GM06990 (cell line): Measurements from ENCODE around the gene MAPK8IP1.

Experiments used
- DNase-seq: peaks from one replicate; pipeline ENCODE4 v3.0.0-alpha.2; 2011; ENCODE audit not compliant: insufficient read length; ENCODE audit errors: extremely low read depth
- H3K27me3 ChIP-seq: replicated peaks from 2 replicates; pipeline ENCODE4 v1.6.0; 2011; ENCODE audit warnings: low read length; ENCODE audit not compliant: control insufficient read depth, insufficient read depth
- H3K36me3 ChIP-seq: 2 replicates; pipeline ENCODE4 v1.5.1; 2011; ENCODE audit warnings: low read length; ENCODE audit not compliant: control insufficient read depth, insufficient read depth
- H3K4me3 ChIP-seq: replicated peaks from 2 replicates; pipeline ENCODE4 v1.5.1; 2011; ENCODE audit warnings: low read depth, mild to moderate bottlenecking, control low read depth, low read length
- TF ChIP-seq, protein P1 (sequence below): IDR thresholded peaks from 2 replicates; pipeline ENCODE4 v1.5.1; 2011; ENCODE audit warnings: low read length, control low read depth, mild to moderate bottlenecking, inconsistent platforms; ENCODE audit not compliant: insufficient read depth, poor library complexity, severe bottlenecking

MAPK8IP1 gene

DNA sequence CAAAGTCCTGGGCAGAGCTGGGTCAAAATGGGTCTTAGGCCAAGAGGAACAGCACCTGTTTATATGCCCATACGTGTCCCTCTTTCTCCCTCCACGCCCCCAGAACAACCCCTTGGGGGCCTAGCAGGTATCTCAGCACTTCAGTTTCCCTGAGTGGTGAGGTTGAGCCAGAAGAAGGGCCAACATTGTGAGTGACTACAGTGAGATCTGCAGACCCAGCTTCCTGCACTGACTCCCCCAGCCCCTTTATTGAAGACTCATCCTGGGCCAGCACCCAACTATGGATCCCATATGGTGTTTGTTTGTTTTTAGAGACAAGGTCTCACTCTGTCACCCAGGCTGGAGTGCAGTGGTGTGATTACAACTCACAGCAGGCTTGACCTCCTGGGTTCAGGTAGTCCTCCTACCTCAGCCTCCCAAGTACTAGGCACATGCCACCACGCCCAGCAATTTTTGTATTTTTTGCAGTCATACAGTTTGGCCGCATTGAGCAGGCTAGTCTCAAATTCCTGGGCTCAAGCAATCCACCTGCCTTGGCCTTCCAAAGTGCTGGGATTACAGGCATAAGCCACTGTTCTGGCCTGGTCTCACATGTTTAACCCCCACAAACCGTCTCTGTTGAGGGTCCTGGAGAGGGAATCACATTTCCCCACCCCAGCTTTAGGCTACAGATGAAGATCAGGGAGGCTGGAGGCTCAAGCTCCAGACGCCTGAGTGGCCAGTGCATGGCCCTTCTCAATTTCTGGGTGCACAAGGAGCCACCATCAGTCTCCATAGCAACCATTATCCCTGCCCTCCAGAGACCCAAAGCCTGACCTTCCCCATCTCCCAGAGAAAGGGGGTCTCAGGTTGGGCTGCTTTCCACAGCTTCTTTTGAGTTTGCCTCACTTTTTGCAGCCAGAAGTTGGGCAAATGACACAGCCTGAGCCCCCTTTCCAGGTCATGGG is 35.4 kb downstream of the MAPK8IP1 start:
- no peak for DNase-seq
- TF ChIP-seq, protein P1, sequence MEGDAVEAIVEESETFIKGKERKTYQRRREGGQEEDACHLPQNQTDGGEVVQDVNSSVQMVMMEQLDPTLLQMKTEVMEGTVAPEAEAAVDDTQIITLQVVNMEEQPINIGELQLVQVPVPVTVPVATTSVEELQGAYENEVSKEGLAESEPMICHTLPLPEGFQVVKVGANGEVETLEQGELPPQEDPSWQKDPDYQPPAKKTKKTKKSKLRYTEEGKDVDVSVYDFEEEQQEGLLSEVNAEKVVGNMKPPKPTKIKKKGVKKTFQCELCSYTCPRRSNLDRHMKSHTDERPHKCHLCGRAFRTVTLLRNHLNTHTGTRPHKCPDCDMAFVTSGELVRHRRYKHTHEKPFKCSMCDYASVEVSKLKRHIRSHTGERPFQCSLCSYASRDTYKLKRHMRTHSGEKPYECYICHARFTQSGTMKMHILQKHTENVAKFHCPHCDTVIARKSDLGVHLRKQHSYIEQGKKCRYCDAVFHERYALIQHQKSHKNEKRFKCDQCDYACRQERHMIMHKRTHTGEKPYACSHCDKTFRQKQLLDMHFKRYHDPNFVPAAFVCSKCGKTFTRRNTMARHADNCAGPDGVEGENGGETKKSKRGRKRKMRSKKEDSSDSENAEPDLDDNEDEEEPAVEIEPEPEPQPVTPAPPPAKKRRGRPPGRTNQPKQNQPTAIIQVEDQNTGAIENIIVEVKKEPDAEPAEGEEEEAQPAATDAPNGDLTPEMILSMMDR = no peak
- no peak overlapping the region for H3K4me3 ChIP-seq
- no peaks in the 10 kb centered on the region for H3K36me3 ChIP-seq
- H3K27me3 ChIP-seq = peaks cover 2% of the 10 kb centered on the region; the same call in 1 of the 2 replicates

GRCh38 chr11:45921561-45922424 is 36.3 kb downstream of the MAPK8IP1 start:
- no peak overlapping the region for H3K4me3 ChIP-seq
- H3K36me3 ChIP-seq = no peaks in the 10 kb centered on the region
- TF ChIP-seq, protein P1 = no peak
- H3K27me3 ChIP-seq = peaks cover 2% of the 10 kb centered on the region; the same call in 1 of the 2 replicates
- DNase-seq = no peak

- TF ChIP-seq, protein P1 = no peak
- no peak for DNase-seq
- no peak within 1 kb of the TSS for H3K4me3 ChIP-seq
- no peaks in the 10 kb centered on the region for H3K36me3 ChIP-seq
- peaks cover 2% of the 10 kb centered on the region; the same call in 1 of the 2 replicates for H3K27me3 ChIP-seq
Measured at GRCh38 chr11:45922425-45923082, 37.1 kb downstream of the MAPK8IP1 start, which contains the start of gene LARGE2. LARGE2 (plus strand) TSS chr11:45922656; CDS start chr11:45922883, 227 bp downstream.

GRCh38 chr11:45924036-45924915 is 38.8 kb downstream of the MAPK8IP1 start:
- H3K4me3 ChIP-seq = no peak overlapping the region
- peaks cover 2% of the 10 kb centered on the region; the same call in 1 of the 2 replicates for H3K27me3 ChIP-seq
- no peaks in the 10 kb centered on the region for H3K36me3 ChIP-seq
- DNase-seq = no peak
- TF ChIP-seq, protein P1 = no peak
